Right atrium auricular region (tissue), 2 donors: Measurements from ENCODE around the gene CCDC50. TPM values are rescaled to one million over a fixed set of nuclear protein-coding genes. Genes with fewer than 3 reads are reported as not detected.

ENCODE experiments used
- DNase-seq: peaks from one replicate; pipeline ENCODE4 v3.0.0-alpha.2; 2019; ENCODE audit warnings: low spot score
- H3K27ac ChIP-seq, 2 donors: fragments of 200-600 bp; sonication (generic); 1 replicate in 1 of 2; 2 replicates in 1 of 2; pipeline ENCODE4 v1.5.1; 2016 to 2019
- H3K27me3 ChIP-seq, 2 donors: fragments of 200-600 bp; sonication (generic); one replicate each; pipeline versions ENCODE4 v1.5.1 to v1.6.0; 2017 to 2019
- H3K36me3 ChIP-seq: fragments of 200-600 bp; sonication (generic); one replicate; pipeline ENCODE4 v1.5.1; 2016
- H3K4me1 ChIP-seq, 2 donors: fragments of 200-600 bp; sonication (generic); one replicate each; pipeline versions ENCODE4 v1.5.1 to v1.6.0; 2017 to 2019
- H3K4me3 ChIP-seq, 2 donors: fragments of 200-600 bp; sonication (generic); 1 replicate in 1 of 2; 2 replicates in 1 of 2; pipeline ENCODE4 v1.5.1; 2017 to 2019; ENCODE audit warnings: mild to moderate bottlenecking in 1 of 2, moderate library complexity in 1 of 2
- H3K9me3 ChIP-seq, 2 donors: fragments of 200-600 bp; sonication (generic); one replicate each; pipeline ENCODE4 v1.5.1; 2019
- total RNA-seq, 2 donors: library from RNA; depleted of rRNA; stranded (reverse); fragments of >200 nt; gene quantifications; one replicate each; pipeline ENCODE4 v1.1.0, GENCODE V29; 2016
- TF ChIP-seq, protein P1 (sequence below), 2 donors: fragments of 200-600 bp; sonication (generic); IDR thresholded peaks; one replicate each; pipeline ENCODE4 v1.5.1; 2019; ENCODE audit warnings: antibody characterized with exemption in 2 of 2

Gene CCDC50, protein sequence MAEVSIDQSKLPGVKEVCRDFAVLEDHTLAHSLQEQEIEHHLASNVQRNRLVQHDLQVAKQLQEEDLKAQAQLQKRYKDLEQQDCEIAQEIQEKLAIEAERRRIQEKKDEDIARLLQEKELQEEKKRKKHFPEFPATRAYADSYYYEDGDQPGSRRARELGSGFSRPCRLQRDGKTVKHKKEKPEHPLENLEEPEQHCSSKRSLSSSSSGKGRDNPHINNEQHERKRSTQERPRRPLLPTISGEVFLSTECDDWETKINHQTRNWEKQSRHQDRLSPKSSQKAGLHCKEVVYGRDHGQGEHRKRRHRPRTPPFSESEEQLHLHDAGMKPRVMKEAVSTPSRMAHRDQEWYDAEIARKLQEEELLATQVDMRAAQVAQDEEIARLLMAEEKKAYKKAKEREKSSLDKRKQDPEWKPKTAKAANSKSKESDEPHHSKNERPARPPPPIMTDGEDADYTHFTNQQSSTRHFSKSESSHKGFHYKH
- total RNA-seq: 10 to 100 TPM; 58.7 to 70.7 TPM

DNA sequence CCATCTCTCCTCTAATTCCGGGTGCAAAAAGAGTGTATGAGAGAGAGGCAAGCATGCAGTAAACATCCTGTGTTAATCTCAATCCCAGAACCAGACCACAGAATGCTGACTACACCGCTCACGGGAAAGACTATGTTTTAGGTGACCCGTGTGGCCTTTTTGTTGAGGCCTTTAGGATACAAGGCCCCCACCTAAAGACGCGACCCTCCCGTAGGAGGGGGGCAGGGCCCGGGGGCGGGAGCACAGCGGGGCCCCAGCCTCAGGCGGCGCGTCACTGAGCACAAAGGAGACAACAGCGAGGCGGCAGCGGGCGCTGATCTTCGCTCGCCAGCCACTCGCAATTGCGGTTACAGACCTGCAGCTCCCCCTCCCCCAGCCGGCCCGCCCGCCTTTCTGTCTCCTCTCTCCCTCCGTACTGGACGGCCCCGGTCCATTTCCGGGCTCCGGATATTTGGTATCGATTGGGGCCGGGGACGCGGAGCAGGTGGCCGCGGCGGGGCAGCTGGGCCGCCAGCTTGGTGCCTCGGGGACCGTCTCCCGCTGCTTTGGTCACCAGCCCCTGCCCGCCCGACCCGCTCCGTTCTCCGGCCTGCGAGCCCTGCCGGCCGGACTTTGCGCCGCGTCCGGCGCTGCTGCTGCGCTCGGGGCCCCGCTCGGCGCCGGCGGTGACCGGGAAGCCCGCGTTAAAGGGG lies at the start of gene CCDC50:
TSS of gene CCDC50 (plus strand) at position 433 of the 692 bp plus-strand sequence. CDS start 281 bp downstream, outside the sequence.
- Histone ChIP-seq H3K36me3 (no peaks in the 10 kb centered on the region), H3K27ac (peak within 1 kb of the TSS; percentile 97 to 98), H3K4me1 (peaks cover 0 to 38% of the 10 kb centered on the region in 2 donors), H3K27me3 (no peaks in the 10 kb centered on the region), H3K9me3 (no peaks in the 10 kb centered on the region), H3K4me3 (peak within 1 kb of the TSS; percentile 96 to 97)
- peak; percentile 86 for DNase-seq
- TF ChIP-seq, protein P1, sequence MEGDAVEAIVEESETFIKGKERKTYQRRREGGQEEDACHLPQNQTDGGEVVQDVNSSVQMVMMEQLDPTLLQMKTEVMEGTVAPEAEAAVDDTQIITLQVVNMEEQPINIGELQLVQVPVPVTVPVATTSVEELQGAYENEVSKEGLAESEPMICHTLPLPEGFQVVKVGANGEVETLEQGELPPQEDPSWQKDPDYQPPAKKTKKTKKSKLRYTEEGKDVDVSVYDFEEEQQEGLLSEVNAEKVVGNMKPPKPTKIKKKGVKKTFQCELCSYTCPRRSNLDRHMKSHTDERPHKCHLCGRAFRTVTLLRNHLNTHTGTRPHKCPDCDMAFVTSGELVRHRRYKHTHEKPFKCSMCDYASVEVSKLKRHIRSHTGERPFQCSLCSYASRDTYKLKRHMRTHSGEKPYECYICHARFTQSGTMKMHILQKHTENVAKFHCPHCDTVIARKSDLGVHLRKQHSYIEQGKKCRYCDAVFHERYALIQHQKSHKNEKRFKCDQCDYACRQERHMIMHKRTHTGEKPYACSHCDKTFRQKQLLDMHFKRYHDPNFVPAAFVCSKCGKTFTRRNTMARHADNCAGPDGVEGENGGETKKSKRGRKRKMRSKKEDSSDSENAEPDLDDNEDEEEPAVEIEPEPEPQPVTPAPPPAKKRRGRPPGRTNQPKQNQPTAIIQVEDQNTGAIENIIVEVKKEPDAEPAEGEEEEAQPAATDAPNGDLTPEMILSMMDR (IDR thresholded peaks at IDR 0.05): no peak

DNA sequence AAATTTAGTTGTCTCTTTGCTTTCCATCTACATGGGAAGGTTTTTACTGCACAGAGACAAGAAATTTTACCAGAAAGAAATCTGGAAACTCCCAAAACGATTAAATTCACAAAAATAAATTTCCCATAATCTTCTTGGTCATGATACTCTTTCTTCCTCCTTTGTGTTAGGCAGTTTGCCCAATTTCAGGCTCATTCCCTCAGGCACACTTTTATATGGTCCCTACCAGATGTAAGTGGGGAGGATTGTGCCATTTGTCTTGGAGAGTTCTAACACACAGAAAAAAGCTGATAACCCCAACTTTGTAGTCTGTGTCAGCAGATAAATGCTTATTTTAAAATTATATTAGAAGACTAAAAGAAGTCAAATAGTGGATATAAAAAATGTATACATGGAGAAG lies 49.1 kb upstream of the CCDC50 start:
- no peak for DNase-seq
- Histone ChIP-seq H3K4me3 (no peak overlapping the region), H3K9me3 (peaks cover 0 to 1% of the 10 kb centered on the region in 2 donors), H3K27me3 (no peaks in the 10 kb centered on the region), H3K4me1 (no peaks in the 10 kb centered on the region), H3K27ac (no peak overlapping the region), H3K36me3 (no peaks in the 10 kb centered on the region)
- TF ChIP-seq, protein P1 (IDR thresholded peaks at IDR 0.05): no peak

DNA sequence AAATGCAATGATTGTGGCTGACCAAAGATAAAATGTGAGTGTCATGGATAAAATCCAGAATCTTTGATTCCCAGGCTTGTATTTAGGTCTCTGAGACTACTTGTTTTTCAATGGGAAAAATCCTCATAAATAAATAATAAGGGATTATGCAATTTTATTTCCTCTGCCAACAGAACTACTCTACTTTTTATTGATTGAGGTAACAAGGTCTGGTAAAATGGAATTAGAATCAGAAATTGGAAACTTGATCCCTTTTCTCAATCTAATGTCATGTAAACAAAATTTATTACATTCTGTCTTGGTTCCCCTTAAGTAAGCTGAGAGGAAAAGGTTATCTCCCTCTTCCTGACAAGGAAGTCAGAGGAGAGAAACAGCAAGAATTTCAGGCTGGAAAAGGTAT lies 48.3 kb upstream of the CCDC50 start:
- Histone ChIP-seq H3K27ac (no peak overlapping the region), H3K36me3 (no peaks in the 10 kb centered on the region), H3K27me3 (no peaks in the 10 kb centered on the region), H3K9me3 (peaks cover 0 to 5% of the 10 kb centered on the region in 2 donors), H3K4me1 (no peaks in the 10 kb centered on the region), H3K4me3 (no peak overlapping the region)
- TF ChIP-seq, protein P1 (IDR thresholded peaks at IDR 0.05): no peak
- no peak for DNase-seq

DNA sequence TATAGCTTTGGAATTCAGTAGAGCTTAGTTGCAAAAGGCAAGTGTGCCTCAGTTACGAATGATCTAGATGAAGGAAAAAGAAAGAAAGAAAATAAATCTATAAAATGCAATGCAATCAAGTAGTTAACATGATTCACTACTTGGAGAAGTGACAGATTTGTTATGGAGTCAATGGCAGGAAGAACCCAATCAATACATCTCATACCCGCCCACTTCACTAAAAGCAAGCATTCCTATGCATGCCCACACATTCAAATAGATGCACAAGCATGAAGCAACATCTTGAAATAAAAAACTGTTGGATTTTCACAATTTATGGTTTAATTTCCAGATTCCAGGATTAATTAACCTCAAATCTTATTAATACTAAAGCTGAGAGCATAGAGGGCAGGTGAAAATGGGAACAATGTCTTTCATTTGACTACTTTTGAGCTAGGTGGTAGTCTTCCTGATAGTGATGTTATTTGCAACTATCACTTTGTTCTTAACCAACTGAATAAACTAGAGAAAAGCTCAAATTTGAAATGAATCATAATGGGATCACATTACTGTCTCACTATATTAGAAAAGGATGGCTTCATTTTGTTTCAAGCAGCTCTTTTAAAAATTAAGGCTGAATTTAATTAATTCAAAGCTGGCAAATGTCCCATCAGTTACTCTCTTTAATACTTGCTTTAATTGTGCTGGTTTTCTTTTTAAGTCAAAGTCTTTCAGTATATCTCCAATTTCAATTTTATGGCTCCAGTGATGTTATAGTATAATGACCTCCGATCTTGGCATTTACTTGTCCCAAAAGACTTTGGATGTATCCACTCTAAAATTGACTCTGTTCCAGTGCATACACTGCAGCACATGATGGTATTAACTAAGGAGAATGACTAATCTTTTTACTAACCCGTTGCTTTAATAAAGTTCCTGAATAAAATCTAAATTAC lies 46.7 kb upstream of the CCDC50 start:
- H3K27me3 ChIP-seq: no peaks in the 10 kb centered on the region
- DNase-seq: no peak
- H3K27ac ChIP-seq: no peak overlapping the region
- H3K9me3 ChIP-seq: peaks cover 0 to 5% of the 10 kb centered on the region in 2 donors
- H3K36me3 ChIP-seq: no peaks in the 10 kb centered on the region
- no peaks in the 10 kb centered on the region for H3K4me1 ChIP-seq
- no peak overlapping the region for H3K4me3 ChIP-seq
- TF ChIP-seq, protein P1 (IDR thresholded peaks at IDR 0.05): no peak

DNA sequence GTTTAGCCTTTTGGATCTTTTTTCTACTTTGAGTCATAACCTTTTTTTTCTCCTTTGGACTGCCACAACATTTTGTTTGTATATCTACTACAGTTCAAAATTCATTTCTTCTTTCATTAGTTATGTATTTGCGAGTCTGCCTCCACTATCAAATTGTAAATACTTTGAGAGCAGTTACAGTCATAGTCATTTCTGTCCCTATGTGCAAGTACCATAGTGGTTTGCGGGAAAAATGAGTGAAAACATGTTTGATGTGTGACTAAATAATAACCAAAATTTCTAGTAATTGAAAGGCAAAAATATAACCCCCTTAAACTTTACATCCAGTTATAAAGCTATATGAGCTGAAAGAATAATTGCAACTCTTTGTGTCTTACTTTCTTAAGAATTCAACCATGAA lies 45.8 kb upstream of the CCDC50 start:
- Histone ChIP-seq H3K27ac (no peak overlapping the region), H3K36me3 (no peaks in the 10 kb centered on the region), H3K4me3 (no peak overlapping the region), H3K27me3 (no peaks in the 10 kb centered on the region), H3K9me3 (peaks cover 0 to 5% of the 10 kb centered on the region in 2 donors), H3K4me1 (no peaks in the 10 kb centered on the region)
- DNase-seq: no peak
- TF ChIP-seq, protein P1 (IDR thresholded peaks at IDR 0.05): no peak
